HL-60 (cell line): ENCODE data around the gene LDLRAD1.

Experiments used
- DNase-seq, 2 experiments: peaks; one replicate each; pipeline ENCODE4 v3.0.0-alpha.2; 2010 to 2020; ENCODE audit warnings: low read depth in 1 of 2, low spot score in 1 of 2
- H3K27ac ChIP-seq: fragments of 250-450 bp; sonication (Bioruptor Pico); replicated peaks from 2 replicates; pipeline ENCODE4 v1.5.1; 2020; ENCODE audit warnings: mild to moderate bottlenecking, moderate library complexity
- H3K27me3 ChIP-seq: fragments of 250-450 bp; sonication (Bioruptor Pico); 2 replicates; pipeline ENCODE4 v1.5.1; 2021; ENCODE audit warnings: mild to moderate bottlenecking, moderate library complexity; ENCODE audit not compliant: insufficient read depth, poor library complexity, severe bottlenecking
- H3K4me3 ChIP-seq: replicated peaks from 2 replicates; pipeline ENCODE4 v1.5.1; 2011; ENCODE audit warnings: mild to moderate bottlenecking, control low read depth, low read length; ENCODE audit not compliant: insufficient read depth
- GABPA ChIP-seq: IDR thresholded peaks from 2 replicates; pipeline ENCODE4 v1.6.1; 2012; ENCODE audit warnings: low read depth
- POLR2AphosphoS5 ChIP-seq: IDR thresholded peaks from 2 replicates; pipeline ENCODE4 v1.6.1; 2012; ENCODE audit warnings: low read depth
- SPI1 ChIP-seq: IDR thresholded peaks from 2 replicates; pipeline ENCODE4 v1.6.1; 2012; ENCODE audit warnings: low read depth, mild to moderate bottlenecking, borderline replicate concordance
- TF ChIP-seq, protein P1 (sequence below): IDR thresholded peaks from one replicate; pipeline ENCODE4 v1.5.1; 2011; ENCODE audit warnings: low read length, control low read depth, inconsistent platforms; ENCODE audit not compliant: insufficient read depth
- TF ChIP-seq, protein P2 (sequence below): IDR thresholded peaks from 2 replicates; pipeline ENCODE4 v1.6.1; 2012; ENCODE audit warnings: low read depth; ENCODE audit not compliant: insufficient replicate concordance

Gene LDLRAD1

DNA sequence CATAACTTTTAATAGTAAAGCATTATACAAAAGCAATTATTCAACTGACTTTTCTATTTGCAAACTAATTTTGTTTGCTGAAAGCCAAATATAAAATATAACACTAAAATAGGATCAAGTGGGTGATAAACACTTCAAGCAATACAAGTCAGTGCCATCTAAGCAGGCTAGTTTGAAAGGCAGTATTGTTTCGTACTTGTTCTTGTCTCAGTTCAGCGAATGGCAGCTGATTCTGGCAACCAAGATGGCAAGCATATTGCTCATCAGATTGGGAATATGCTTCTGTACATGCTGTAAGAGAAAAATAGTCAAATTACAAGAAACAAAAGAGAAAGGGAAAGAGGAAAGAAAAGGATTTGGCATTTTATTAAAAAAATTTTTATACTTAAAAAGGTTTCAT, 27.5 kb upstream of the LDLRAD1 start:
- Histone ChIP-seq H3K27me3 (no peaks in the 10 kb centered on the region), H3K4me3 (no peak overlapping the region), H3K27ac (no peak overlapping the region)
- no peak for TF ChIP-seq GABPA
- no peak for TF ChIP-seq POLR2AphosphoS5
- TF ChIP-seq, protein P1, sequence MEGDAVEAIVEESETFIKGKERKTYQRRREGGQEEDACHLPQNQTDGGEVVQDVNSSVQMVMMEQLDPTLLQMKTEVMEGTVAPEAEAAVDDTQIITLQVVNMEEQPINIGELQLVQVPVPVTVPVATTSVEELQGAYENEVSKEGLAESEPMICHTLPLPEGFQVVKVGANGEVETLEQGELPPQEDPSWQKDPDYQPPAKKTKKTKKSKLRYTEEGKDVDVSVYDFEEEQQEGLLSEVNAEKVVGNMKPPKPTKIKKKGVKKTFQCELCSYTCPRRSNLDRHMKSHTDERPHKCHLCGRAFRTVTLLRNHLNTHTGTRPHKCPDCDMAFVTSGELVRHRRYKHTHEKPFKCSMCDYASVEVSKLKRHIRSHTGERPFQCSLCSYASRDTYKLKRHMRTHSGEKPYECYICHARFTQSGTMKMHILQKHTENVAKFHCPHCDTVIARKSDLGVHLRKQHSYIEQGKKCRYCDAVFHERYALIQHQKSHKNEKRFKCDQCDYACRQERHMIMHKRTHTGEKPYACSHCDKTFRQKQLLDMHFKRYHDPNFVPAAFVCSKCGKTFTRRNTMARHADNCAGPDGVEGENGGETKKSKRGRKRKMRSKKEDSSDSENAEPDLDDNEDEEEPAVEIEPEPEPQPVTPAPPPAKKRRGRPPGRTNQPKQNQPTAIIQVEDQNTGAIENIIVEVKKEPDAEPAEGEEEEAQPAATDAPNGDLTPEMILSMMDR: no peak
- TF ChIP-seq, protein P2, sequence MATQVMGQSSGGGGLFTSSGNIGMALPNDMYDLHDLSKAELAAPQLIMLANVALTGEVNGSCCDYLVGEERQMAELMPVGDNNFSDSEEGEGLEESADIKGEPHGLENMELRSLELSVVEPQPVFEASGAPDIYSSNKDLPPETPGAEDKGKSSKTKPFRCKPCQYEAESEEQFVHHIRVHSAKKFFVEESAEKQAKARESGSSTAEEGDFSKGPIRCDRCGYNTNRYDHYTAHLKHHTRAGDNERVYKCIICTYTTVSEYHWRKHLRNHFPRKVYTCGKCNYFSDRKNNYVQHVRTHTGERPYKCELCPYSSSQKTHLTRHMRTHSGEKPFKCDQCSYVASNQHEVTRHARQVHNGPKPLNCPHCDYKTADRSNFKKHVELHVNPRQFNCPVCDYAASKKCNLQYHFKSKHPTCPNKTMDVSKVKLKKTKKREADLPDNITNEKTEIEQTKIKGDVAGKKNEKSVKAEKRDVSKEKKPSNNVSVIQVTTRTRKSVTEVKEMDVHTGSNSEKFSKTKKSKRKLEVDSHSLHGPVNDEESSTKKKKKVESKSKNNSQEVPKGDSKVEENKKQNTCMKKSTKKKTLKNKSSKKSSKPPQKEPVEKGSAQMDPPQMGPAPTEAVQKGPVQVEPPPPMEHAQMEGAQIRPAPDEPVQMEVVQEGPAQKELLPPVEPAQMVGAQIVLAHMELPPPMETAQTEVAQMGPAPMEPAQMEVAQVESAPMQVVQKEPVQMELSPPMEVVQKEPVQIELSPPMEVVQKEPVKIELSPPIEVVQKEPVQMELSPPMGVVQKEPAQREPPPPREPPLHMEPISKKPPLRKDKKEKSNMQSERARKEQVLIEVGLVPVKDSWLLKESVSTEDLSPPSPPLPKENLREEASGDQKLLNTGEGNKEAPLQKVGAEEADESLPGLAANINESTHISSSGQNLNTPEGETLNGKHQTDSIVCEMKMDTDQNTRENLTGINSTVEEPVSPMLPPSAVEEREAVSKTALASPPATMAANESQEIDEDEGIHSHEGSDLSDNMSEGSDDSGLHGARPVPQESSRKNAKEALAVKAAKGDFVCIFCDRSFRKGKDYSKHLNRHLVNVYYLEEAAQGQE: no peak
- TF ChIP-seq SPI1: no peak
- no peak for DNase-seq

DNA sequence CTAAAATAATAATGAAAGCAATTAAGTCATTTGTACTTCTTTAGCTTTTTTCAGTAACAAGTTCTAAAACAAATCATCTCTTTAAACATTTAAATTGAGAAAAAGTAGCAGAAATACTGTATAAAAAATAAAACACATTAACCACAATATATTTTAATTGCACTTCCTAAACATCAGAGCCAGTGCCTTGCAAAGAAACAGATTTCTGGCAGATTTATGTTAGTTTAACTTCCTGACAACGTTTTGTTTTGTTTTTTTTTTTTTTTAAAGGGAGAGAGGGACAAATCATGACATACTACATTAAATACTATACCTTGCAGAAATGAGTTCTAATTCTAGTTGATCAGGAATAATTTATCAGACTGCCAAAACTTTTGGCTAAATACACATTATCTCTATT, 23.8 kb upstream of the LDLRAD1 start:
- Histone ChIP-seq H3K4me3 (no peak overlapping the region), H3K27ac (no peak overlapping the region), H3K27me3 (no peaks in the 10 kb centered on the region)
- TF ChIP-seq GABPA: no peak
- TF ChIP-seq, protein P2: no peak
- TF ChIP-seq SPI1: no peak
- TF ChIP-seq, protein P1: no peak
- TF ChIP-seq POLR2AphosphoS5: no peak
- DNase-seq: no peak

DNA sequence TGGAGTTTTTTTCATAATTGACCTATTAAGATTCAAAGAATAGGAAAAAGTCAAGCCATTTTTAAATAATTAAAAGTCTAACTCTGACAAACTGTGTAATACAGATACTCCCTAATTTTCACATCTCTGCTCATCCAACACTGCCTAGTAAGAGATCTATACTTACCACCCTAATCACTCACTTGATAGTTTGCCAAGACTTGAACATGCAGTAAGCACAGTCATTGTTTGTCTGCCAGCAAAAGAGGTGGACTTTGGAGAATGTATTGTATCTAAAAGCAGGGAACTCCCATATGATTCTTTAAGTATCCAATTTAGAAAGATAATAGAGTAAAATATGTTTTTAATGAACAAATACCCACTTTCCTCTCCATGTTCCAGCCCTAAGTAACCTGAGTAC, 19.5 kb upstream of the LDLRAD1 start:
- Histone ChIP-seq H3K4me3 (no peak overlapping the region), H3K27ac (no peak overlapping the region), H3K27me3 (no peaks in the 10 kb centered on the region)
- TF ChIP-seq SPI1: no peak
- no peak for TF ChIP-seq GABPA
- TF ChIP-seq, protein P1: no peak
- TF ChIP-seq, protein P2: no peak
- TF ChIP-seq POLR2AphosphoS5: no peak
- DNase-seq: no peak
